ENCODE results near the gene NTN1. TPM values are rescaled to one million over a fixed set of nuclear protein-coding genes. Genes with fewer than 3 reads are reported as not detected.

Gene NTN1
- total RNA-seq, 1 donor from 2014 or later: 60.3 TPM

DNA sequence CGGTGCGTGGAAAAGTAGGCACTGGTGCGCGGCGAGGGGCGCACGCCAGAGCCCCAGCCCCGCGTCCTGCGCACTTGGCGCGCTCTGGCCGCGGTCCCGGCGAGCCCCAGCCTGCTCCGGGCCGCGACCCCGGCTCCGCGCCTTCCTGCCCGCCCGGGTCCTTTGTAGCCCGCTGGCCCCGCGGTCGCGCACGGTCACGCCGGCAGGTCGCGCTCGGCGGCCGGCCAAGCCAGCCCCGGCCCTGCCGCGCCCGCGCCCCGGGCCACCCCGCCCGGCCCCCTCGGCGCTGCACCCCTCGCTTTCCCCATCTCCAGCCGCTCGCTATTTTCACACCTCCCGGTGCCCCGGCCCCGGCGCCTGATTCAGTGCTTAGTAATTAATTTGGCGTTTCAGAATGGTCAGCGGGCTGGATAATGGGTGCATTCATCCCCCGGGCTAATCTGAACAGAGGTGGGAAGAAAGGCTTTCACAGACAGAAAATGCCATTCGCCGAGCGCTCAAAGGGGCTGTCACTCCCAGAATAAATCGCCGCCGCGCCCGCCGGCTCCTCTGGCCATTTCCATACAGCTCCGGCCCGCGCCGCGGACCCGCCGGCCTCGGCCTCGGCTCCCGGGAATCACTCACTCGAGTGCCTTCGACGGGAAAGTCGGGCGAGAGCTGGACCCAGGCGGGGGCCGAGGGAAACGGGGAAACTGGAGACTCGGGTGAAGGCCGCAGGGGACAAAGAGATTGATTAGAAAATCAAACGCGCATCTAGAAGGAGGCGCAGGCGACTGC lies 17.8 kb upstream of the NTN1 start:
- intact Hi-C loops (cut with micrococcal nuclease): no loop called here
- H3K27ac ChIP-seq (replicated peaks): no peak overlapping the region
- TF ChIP-seq, protein P1, sequence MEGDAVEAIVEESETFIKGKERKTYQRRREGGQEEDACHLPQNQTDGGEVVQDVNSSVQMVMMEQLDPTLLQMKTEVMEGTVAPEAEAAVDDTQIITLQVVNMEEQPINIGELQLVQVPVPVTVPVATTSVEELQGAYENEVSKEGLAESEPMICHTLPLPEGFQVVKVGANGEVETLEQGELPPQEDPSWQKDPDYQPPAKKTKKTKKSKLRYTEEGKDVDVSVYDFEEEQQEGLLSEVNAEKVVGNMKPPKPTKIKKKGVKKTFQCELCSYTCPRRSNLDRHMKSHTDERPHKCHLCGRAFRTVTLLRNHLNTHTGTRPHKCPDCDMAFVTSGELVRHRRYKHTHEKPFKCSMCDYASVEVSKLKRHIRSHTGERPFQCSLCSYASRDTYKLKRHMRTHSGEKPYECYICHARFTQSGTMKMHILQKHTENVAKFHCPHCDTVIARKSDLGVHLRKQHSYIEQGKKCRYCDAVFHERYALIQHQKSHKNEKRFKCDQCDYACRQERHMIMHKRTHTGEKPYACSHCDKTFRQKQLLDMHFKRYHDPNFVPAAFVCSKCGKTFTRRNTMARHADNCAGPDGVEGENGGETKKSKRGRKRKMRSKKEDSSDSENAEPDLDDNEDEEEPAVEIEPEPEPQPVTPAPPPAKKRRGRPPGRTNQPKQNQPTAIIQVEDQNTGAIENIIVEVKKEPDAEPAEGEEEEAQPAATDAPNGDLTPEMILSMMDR (IDR thresholded peaks at IDR 0.05; ENCODE audit: borderline replicate concordance): no peak
- peak overlapping the region; percentile 68 for H3K4me3 ChIP-seq
- H3K27me3 ChIP-seq (ENCODE audit: low read depth): peaks cover 88% of the 10 kb centered on the region
- peaks cover 6% of the 10 kb centered on the region for H3K9me3 ChIP-seq (replicated peaks)
- DNase-seq: no peak
- peaks cover 22% of the 10 kb centered on the region for H3K4me1 ChIP-seq
- H3K36me3 ChIP-seq: no peaks in the 10 kb centered on the region

DNA sequence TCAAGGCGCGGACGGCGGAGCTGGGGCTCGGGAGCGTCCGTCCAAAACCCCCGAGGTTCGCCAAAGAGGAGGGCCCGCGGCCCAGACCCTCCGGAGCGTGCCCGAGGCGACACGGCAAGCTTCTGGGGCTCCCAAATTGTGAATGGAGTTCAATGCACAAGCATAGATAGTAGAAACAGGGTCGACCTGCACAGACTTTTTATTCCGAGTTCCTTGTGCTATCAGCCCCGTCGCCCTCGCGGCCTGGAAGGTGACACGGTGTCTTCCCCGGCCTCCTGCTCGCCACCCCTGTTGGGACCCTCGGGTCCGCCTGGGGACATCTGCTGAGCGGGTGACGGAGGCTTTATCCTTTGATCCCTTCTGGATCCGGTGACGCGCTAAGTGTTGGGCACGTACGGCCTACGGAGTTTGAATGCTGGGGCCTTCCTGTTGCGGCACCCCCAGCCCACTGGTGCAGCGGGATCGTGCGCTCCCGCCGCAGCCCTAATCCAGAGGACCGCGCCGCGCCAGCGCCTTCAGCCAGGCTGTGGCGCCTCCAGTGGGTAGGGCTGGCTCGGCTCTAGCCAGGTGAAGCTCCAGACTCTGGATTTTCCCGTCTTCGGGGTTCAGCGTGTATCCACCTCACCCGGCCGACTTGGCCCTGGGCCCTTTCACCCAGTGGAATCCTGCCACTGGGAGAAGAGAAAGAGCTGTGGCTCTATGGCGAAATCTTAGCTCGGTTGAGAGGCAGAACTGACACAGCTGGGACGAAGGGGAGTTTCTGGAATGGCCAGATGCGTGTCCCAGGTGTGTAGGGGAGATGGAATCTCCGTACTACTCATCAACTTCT lies 17.0 kb upstream of the NTN1 start:
- TF ChIP-seq, protein P1 (IDR thresholded peaks at IDR 0.05; ENCODE audit: borderline replicate concordance): no peak
- no peak overlapping the region for H3K27ac ChIP-seq (replicated peaks)
- no peak for DNase-seq
- intact Hi-C loops (cut with micrococcal nuclease): no loop called here
- no peaks in the 10 kb centered on the region for H3K36me3 ChIP-seq
- H3K4me3 ChIP-seq: peak overlapping the region; percentile 68
- H3K27me3 ChIP-seq (ENCODE audit: low read depth): peaks cover 95% of the 10 kb centered on the region
- peaks cover 6% of the 10 kb centered on the region for H3K9me3 ChIP-seq (replicated peaks)
- H3K4me1 ChIP-seq: peaks cover 22% of the 10 kb centered on the region

DNA sequence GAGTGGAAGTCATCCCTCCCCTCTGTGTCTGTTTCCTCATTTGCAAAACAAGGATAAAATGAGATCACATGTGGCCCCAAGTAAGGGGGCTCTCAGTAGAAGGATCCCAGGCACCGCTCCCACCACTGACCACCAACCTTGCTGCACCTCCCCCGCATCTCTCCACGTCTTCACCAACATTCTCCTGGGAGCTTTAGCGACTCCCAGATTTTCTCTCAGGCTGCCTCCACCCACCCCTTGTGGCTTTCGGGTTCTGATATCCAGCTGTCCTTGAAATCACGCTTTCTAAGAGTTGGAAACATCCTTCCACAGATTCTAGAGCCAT lies 16.4 kb upstream of the NTN1 start:
- Histone ChIP-seq H3K9me3 (replicated peaks) (peaks cover 5% of the 10 kb centered on the region), H3K4me1 (peaks cover 22% of the 10 kb centered on the region), H3K4me3 (no peak overlapping the region), H3K27me3 (ENCODE audit: low read depth) (peaks cover 95% of the 10 kb centered on the region), H3K27ac (replicated peaks) (no peak overlapping the region), H3K36me3 (no peaks in the 10 kb centered on the region)
- intact Hi-C loops (cut with micrococcal nuclease): no loop called here
- TF ChIP-seq, protein P1 (IDR thresholded peaks at IDR 0.05; ENCODE audit: borderline replicate concordance): no peak
- DNase-seq: no peak

DNA sequence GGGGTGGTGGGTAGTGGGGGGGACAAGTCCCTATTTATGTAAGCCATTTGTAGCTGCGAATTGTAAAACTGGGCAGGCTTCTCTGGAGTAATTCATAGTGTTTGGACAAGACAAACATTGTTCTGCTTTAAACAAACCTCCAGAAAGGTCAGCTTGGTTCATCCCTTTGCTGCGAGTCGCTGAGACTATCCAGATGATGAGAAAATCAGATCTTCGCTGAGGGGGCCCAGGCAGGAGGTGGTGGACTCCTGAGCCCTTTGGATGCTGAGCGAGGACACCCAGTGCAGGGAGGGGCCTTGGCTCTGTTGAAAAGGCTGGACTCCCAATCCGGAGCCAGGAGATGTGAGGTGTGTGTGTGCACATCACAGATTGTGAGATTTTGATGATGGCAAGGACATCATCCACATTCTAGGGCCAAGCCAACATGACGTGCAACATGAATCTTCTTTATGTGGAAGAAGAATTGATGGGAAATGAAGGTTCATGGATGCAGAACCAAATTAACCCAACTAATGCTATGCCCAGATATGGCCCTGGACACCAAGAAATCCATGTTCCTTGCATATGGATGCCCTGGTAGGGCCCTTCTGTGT lies 15.0 kb upstream of the NTN1 start:
- no peak for DNase-seq
- no peak overlapping the region for H3K4me3 ChIP-seq
- intact Hi-C loops (cut with micrococcal nuclease): no loop called here
- TF ChIP-seq, protein P1 (IDR thresholded peaks at IDR 0.05; ENCODE audit: borderline replicate concordance): no peak
- H3K27ac ChIP-seq (replicated peaks): no peak overlapping the region
- peaks cover 95% of the 10 kb centered on the region for H3K27me3 ChIP-seq (ENCODE audit: low read depth)
- H3K36me3 ChIP-seq: no peaks in the 10 kb centered on the region
- H3K9me3 ChIP-seq (replicated peaks): no peaks in the 10 kb centered on the region
- peaks cover 22% of the 10 kb centered on the region for H3K4me1 ChIP-seq

DNA sequence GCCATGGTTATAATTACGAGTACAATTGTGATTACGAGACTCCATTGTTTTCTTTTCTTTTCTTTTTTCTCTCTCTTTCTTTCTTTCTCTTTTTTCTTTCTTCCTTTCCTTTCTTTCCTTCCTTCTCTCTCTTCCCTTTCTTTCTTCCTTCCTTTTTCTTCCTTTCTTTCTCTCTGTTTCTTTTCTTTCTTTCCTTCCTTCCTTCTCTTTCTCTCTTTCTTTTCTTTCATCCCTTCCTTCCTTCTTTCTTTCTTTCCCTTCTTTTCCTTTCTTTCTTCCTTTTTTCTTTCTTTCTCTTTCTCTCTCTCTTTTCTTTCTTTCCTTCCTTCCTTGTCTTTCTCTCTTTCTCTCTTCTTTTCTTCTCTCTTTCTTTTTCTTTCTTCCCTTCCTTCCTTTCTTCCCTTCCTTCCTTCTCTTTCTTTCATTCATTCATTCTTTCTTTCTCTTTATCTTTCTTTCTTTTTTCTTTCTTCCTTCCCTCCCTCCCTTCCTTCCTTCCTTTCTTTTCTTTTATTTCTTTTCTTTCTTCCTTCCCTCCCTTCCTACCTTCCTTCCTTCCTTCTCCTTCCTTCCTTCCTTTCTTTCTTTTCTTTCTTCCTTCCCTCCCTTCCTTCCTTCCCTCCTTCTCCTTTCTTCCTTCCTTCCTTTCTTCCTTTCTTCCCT lies 14.1 kb upstream of the NTN1 start:
- no peak for DNase-seq
- Histone ChIP-seq H3K9me3 (replicated peaks) (no peaks in the 10 kb centered on the region), H3K27me3 (ENCODE audit: low read depth) (peaks cover 96% of the 10 kb centered on the region), H3K36me3 (no peaks in the 10 kb centered on the region), H3K4me3 (no peak overlapping the region), H3K4me1 (peaks cover 21% of the 10 kb centered on the region), H3K27ac (replicated peaks) (no peak overlapping the region)
- intact Hi-C loops (cut with micrococcal nuclease): no loop called here
- TF ChIP-seq, protein P1 (IDR thresholded peaks at IDR 0.05; ENCODE audit: borderline replicate concordance): no peak

Measured in left ventricle myocardium inferior (tissue), 1 donor.